ENCODE measurements around the gene PRKCB.
A peak's percentile ranks its signal among the peaks of the same experiment; 100 is the strongest.
"Not testable (repeated sequence)": the region's sequence is repeated elsewhere in the genome, so short reads cannot be mapped to it uniquely, and the experiment has no call there.

PRKCB gene

GRCh38 chr16:24010440-24011089 lies 174.8 kb downstream of the PRKCB start:
- peak; percentile 23 to 81 for DNase-seq

DNA sequence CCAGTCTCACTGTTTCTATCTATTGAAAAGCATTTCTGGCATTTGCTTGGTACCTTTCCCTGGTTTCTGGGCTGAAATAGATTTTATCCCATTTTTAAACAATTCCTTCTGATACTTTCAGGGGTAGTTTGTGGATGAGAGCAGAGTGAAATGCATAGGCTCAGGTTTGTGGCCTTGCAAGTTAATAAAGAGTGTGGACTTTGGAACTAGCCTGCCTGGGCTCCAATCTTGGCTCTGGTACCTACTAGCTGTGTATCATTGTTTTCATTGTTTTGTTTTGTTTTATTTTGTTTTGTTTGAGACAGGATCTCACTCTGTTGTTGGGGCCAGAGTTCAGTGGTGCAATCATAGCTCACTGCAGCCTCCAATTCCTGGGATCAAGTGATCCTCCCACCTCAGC lies 175.5 kb downstream of the PRKCB start:
- no peak for DNase-seq

DNA sequence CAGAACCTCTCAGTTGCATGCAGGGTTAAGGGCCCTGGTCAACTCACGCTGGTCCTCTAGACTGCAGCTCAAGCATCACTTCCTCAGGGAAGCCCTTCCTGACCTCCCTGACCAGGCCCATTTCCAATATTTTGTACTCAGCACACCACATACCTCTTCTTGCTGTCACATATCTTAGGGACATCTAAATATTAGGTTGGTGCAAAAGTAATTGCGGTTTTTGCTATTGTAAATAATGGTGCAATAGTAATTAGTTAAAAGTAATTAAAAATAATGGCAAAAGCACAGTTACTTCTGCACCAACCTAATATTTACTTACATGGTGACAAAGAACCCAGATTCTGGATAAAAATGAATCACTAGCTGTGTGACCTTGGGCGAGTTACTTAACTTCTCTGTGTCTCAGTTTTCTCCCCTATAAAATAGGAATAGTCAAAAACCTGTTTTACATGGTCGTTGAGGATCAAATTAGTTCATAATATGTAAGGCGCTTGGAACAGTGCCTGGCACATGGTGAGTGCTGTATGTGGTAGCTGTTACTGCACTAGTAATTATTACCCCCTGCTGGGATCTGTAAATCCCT lies 177.4 kb downstream of the PRKCB start:
- DNase-seq, result no peak

DNA sequence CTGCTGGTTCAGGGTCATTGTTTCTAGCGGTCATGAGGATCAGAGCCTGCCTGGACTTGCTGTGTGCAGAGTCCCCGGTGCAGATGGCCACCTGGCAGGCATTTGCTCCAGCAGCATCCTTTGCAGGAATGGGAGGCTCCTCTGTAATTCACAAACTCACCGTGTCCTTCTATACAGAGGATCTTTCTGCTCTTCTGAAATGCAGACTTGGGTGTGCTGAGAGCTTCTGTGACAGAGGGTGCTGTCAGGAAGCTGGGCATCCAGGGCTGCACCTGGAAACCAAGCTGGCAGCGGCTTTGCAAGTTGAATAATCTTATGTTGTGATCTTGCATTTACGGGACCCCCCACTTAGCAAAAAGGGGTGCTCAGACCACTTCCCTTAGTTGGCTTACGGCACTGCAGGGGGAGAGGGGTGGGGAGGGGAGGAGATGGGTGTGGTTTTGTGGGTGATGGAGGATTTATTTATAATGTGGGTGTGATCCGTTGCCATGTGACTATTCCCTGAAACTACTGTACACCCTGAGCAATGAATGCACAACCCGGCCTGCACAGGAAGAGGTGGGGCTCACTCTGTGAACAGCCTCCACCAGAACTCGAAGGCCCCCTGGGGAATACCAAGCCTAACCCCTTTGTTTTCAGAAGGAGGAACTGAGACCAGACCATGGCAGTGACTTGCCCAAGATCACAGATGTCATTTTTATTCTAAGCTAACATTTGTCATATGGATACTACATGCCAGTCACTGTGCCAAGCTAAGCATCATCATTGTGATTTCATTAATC lies 178.3 kb downstream of the PRKCB start:
- peak; percentile 16 to 95 for DNase-seq

- DNase-seq, result not testable (repeated sequence)
Measured at GRCh38 chr16:24014955-24015354, 179.2 kb downstream of the PRKCB start.

DNA sequence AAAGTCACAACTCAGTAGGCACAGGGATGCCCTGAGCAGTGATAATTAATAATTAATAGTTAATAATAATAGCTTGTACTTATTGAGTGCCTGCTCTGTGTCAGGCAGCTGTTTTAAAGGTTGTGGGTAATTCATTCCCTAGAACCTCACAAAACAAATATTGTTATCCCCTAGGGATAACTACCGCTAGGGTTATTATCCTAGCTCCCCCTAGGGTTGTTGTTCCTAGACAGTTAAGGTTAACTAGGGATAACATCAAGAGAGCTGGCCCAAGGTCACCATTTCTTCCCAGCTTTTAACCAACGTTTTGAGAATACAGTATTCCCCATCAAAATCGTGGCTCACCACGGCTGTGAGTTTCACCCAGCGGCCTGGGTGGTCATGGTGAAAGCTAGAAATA lies 180.1 kb downstream of the PRKCB start:
- no peak for DNase-seq

GRCh38 chr16:24018485-24018884 lies 182.7 kb downstream of the PRKCB start:
- no peak for DNase-seq

GRCh38 chr16:24022797-24023196 lies 187.0 kb downstream of the PRKCB start:
- DNase-seq, result no peak

GRCh38 chr16:24023621-24024020 lies 187.8 kb downstream of the PRKCB start:
- no peak for DNase-seq

DNA sequence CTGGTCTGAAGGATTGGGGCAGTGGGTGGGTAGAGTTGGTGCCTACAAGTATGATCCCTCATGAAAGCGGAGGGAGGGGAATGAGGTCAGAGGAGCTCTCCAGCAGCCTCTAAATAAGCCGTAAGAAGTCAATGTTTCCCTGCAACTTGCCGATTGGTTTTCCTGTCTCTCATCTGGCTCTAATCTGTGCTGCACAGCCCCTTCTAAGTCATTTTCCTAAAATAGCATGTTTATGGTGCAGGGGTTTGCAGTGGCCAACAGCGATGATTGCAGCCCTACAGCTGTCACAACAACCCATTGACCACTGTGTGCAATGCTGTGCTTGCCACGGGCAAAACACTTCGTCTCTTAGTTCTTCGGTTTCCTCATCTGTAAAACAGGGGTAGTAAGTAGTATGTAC lies 189.2 kb downstream of the PRKCB start:
- no peak for DNase-seq

DNA sequence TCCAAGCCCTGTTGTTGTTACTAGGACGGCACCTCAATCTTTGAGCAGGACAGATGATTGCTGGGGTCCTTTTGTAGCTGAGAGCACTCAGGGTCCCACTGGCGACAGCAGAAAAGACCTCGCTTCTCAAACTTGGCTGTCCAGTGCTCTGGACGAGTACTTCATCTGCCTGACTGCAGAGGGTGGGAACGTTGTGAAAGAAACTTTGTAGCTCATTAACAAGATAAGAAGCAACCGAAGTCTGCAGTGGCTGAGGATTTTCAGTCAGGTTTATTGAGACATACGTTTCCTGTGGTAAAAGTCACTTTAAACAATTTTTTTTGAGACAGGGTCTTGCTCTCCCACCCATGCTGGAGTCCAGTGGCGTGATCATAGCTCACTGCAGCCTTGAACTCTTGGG lies 191.7 kb downstream of the PRKCB start:
- DNase-seq, result no peak

- DNase-seq, result not testable (repeated sequence)
Measured at GRCh38 chr16:24029841-24030240, 194.1 kb downstream of the PRKCB start.

- peak in 1 of 2 donors; percentile 93 for DNase-seq
Measured at GRCh38 chr16:24035127-24035842, 199.5 kb downstream of the PRKCB start.

DNA sequence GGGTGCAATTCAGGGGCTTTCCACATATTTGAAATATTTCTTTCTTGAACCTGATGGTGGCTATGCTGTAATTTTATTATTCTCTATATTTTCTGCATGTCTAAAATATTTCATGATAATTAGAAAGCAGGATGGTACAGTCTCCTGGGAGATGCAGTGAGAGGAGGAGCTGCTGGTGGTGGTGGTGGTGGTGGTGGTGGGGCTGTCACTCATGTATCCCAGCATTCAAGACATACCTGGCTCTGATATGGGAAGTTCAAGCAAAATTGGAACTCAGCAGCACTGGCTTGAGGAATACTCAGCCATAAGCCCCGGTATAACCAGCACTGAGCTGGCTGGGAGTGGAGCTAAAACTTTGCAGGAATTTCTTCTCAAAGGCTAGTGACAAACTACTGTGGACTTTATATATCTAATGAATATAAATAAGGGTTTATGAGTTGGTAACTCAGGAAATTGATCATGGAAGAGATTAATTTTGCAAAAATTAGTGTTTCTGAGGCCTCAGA lies 200.3 kb downstream of the PRKCB start:
- no peak for DNase-seq

- DNase-seq, result no peak
Measured at GRCh38 chr16:24036614-24037013, 200.8 kb downstream of the PRKCB start.

GRCh38 chr16:24037335-24037734 lies 201.6 kb downstream of the PRKCB start:
- DNase-seq, result no peak

GRCh38 chr16:24041834-24042631 lies 206.2 kb downstream of the PRKCB start:
- DNase-seq, result peak; percentile 32 to 73

- DNase-seq, result no peak
Measured at GRCh38 chr16:24044467-24044866, 208.7 kb downstream of the PRKCB start.

GRCh38 chr16:24045641-24046040 lies 209.9 kb downstream of the PRKCB start:
- DNase-seq, result no peak

- DNase-seq, result no peak
Measured at GRCh38 chr16:24046442-24046841, 210.7 kb downstream of the PRKCB start.

- DNase-seq, result no peak
Measured at GRCh38 chr16:24049113-24049512, 213.3 kb downstream of the PRKCB start.

DNA sequence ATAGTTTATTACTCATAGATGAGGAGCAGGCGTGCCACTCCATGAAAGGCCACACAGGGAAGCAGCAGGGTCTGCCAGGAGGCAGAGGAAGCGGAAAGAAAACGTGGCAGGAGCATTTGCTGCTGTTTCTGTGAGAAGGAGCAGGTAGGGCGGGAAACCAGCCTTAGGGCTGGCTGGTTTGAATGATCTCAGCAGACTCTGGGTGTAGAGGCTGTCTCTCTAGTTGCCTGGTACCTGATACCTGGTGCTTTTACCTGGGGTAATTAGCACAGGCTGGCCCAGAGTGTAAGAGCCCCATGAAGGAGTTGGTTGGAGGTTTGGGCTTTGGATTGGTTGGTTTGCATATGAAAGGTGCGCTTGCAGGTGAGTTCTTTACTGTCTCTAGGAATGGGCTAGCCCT lies 215.3 kb downstream of the PRKCB start:
- DNase-seq, result no peak
